Measurements from ENCODE around the gene NCOA5.

NCOA5 gene

DNA sequence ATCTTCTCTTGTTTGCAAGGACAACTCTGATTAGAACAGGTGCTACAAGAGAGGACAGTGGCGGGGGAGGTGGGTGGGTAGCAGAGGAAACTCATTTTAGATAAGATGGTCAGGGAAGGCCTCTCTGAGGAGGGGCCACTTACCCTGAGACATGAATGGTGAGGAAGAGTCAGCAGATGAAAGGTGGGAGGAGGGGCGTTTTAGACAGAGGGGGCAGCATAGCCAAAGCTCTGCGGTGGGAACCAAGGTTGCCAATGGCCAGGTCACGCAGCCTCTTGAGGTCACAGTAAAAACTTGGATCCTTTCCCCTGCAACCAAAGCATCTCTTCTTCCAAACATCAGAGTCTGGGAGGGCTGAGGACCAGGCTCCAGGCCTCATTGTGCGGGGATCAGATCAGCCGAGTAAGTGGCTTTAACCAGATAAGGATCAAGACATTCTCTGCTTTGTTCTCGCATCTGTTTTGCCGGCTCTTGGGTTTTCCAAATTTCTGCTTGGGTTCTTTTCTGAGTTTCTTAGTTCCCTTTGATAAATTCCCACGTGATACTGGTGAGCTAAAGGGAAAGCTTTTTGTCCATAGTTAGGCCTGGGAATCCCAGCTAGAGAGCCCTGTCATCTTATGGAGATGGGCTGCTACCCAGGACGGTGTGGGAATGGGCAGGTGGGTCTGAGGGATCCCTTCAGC is 22.8 kb upstream of the NCOA5 start:
- TF ChIP-seq, protein P1, sequence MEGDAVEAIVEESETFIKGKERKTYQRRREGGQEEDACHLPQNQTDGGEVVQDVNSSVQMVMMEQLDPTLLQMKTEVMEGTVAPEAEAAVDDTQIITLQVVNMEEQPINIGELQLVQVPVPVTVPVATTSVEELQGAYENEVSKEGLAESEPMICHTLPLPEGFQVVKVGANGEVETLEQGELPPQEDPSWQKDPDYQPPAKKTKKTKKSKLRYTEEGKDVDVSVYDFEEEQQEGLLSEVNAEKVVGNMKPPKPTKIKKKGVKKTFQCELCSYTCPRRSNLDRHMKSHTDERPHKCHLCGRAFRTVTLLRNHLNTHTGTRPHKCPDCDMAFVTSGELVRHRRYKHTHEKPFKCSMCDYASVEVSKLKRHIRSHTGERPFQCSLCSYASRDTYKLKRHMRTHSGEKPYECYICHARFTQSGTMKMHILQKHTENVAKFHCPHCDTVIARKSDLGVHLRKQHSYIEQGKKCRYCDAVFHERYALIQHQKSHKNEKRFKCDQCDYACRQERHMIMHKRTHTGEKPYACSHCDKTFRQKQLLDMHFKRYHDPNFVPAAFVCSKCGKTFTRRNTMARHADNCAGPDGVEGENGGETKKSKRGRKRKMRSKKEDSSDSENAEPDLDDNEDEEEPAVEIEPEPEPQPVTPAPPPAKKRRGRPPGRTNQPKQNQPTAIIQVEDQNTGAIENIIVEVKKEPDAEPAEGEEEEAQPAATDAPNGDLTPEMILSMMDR (conservative IDR thresholded peaks at IDR 0.05; ENCODE audit: control insufficient read depth, insufficient read depth, low read depth, low read length), result no peak
- H3K4me3 ChIP-seq (ENCODE audit: control insufficient read depth, low read depth, low read length), result no peak overlapping the region
- no peak for DNase-seq (ENCODE audit: low read depth)

DNA sequence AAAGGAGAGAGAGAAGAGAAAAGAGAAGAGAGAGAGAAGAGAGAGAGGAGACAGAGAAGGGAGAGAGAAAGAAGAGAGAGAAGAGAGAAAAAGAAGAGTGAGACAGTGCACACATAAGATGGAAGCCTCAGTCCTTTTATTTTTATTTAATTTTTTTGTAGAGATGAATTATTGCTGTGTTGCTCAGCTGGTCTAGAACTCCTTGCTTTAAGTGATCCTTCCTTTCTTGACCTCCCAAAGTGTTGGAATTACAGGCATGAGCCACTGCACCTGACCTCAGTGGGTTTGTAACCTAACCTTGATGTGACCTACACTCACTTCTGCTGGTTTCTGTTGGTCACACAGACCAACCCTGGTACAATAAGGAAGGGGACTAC is 22.1 kb upstream of the NCOA5 start:
- TF ChIP-seq, protein P1 (conservative IDR thresholded peaks at IDR 0.05; ENCODE audit: control insufficient read depth, insufficient read depth, low read depth, low read length), result no peak
- no peak overlapping the region for H3K4me3 ChIP-seq (ENCODE audit: control insufficient read depth, low read depth, low read length)
- no peak for DNase-seq (ENCODE audit: low read depth)

DNA sequence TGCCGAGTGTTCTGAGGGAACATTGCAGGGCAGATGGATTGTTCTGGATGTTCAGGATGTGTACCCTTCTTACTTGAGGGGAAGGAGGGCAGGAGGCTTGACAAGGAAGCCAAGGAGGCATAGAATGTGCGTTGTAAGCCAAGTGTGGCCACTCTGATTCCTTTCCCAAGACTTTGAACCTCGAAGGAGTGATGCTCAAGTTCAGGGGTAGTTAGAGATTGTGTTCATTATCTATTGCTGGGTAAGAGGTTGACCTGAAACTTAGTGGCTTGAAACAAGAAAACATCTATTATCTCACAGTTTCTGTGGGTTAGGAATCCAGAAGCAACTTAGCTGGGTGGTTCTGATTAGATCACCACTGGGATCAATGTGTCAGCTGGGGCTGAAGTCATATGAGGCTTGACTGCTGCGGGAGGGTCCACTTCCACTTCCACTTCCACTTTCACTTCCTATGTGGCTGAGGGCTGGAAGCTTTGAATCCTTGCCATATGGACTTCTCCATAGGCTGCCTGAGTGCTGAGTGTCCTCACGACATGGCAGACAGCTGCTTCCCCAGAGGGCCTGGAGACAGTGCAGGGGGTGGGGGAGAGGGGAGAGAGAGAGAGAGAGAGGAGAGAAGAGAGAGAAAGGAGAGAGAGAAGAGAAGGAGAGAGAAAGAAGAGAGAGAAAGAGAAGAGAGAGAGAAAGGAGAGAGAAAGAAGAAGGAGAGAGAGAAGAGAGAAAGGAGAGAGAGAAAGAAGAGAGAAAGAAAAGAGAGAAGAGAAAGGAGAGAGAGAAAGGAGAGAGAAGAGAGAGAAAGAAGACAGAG is 21.5 kb upstream of the NCOA5 start:
- H3K4me3 ChIP-seq (ENCODE audit: control insufficient read depth, low read depth, low read length), result no peak overlapping the region
- peak; percentile 45 for DNase-seq (ENCODE audit: low read depth)
- TF ChIP-seq, protein P1 (conservative IDR thresholded peaks at IDR 0.05; ENCODE audit: control insufficient read depth, insufficient read depth, low read depth, low read length), result no peak

DNA sequence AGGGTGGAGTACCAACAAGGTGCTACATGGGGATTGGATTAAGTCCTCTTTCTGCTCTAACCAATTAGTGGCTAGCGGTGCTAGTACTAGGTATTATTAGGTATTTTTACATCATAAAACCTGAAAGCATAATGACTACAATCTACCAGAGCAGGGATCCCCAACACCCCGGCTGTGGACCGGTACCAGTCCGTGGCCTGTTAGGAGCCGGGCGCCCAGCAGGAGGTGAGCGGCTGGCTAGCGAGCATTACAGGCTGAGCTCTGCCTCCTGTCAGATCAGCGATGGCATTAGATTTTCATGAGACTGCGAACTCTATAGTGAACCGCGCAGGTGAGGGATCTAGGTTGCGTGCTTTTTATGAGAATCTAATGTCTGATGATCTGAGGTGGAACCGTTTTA is 19.2 kb upstream of the NCOA5 start:
- DNase-seq (ENCODE audit: low read depth), result no peak
- TF ChIP-seq, protein P1 (conservative IDR thresholded peaks at IDR 0.05; ENCODE audit: control insufficient read depth, insufficient read depth, low read depth, low read length), result no peak
- H3K4me3 ChIP-seq (ENCODE audit: control insufficient read depth, low read depth, low read length), result no peak overlapping the region

DNA sequence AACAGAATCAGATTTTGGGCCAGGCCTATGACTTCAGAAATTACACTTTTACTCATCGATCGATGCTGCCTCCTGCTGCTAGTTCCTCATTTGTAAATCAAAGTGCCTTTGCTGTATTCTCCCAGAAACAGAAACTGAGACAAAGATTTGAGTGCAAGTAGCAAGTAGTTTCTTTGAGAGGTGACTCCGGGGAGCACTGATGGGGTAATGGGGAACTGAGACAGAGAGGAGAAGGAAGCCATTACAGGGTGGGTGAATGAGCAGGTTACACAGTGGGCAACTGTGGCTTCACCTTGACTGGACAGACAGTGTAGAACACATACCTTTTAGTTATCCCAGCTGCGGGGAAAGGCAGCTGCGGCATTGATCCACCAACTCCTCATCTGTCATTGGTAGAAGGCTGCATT is 18.7 kb upstream of the NCOA5 start:
- no peak overlapping the region for H3K4me3 ChIP-seq (ENCODE audit: control insufficient read depth, low read depth, low read length)
- TF ChIP-seq, protein P1 (conservative IDR thresholded peaks at IDR 0.05; ENCODE audit: control insufficient read depth, insufficient read depth, low read depth, low read length), result no peak
- no peak for DNase-seq (ENCODE audit: low read depth)

DNA sequence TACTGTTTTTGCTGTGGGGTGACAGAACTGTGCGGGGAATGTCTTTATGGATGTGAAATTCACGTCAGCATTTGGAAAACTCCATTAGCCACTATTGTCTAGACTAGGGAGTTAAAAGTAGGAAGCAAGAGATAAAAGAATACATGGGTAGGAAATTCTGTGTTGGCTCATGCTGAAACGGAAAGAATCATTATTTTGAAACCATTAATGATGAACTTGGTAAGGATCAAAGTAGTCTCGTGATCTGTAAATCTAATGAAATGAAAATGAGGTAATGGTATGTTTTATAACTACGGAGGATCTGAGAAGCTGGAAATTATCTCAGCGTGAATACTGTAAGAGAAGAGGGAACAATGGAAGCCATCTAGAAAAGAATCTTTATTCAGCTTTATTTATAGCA is 17.3 kb upstream of the NCOA5 start:
- no peak for DNase-seq (ENCODE audit: low read depth)
- TF ChIP-seq, protein P1 (conservative IDR thresholded peaks at IDR 0.05; ENCODE audit: control insufficient read depth, insufficient read depth, low read depth, low read length), result no peak
- H3K4me3 ChIP-seq (ENCODE audit: control insufficient read depth, low read depth, low read length), result no peak overlapping the region

Data from fibroblast of mammary gland (primary cell).